Putamen (tissue), 1 donor: ENCODE results near the gene KRCC1.
"Not testable (repeated sequence)": the region's sequence is repeated elsewhere in the genome, so short reads cannot be mapped to it uniquely, and the experiment has no call there.

Source experiments
- DNase-seq: peaks from one replicate; pipeline ENCODE4 v3.0.0-alpha.2; 2016; ENCODE audit warnings: low spot score

The KRCC1 gene

GRCh38 chr2:88077080-88077479 lies 21.5 kb upstream of the KRCC1 start:
- no peak for DNase-seq

GRCh38 chr2:88074854-88075292 lies 19.3 kb upstream of the KRCC1 start:
- DNase-seq = no peak

- DNase-seq = no peak
Measured at GRCh38 chr2:88074150-88074549, 18.6 kb upstream of the KRCC1 start.

GRCh38 chr2:88071365-88071764 lies 15.8 kb upstream of the KRCC1 start:
- no peak for DNase-seq

GRCh38 chr2:88070055-88070454 lies 14.5 kb upstream of the KRCC1 start:
- no peak for DNase-seq

GRCh38 chr2:88069117-88069516 lies 13.5 kb upstream of the KRCC1 start:
- no peak for DNase-seq

- DNase-seq = no peak
Measured at GRCh38 chr2:88068044-88068443, 12.5 kb upstream of the KRCC1 start.

- DNase-seq = no peak
Measured at GRCh38 chr2:88067598-88067997, 12.0 kb upstream of the KRCC1 start, which contains the start of gene SMYD1. Gene SMYD1 (plus strand): TSS chr2:88067825. CDS start chr2:88067865, 40 bp downstream.

GRCh38 chr2:88067189-88067588 lies 11.6 kb upstream of the KRCC1 start:
- no peak for DNase-seq

- DNase-seq = no peak
Measured at GRCh38 chr2:88066543-88066942, 11.0 kb upstream of the KRCC1 start.

GRCh38 chr2:88061295-88061694 lies 5.7 kb upstream of the KRCC1 start:
- DNase-seq = no peak

- DNase-seq = no peak
Measured at GRCh38 chr2:88060907-88061275, 5.3 kb upstream of the KRCC1 start.

- peak; percentile 59 for DNase-seq
Measured at GRCh38 chr2:88059979-88060906, 4.7 kb upstream of the KRCC1 start.

- no peak for DNase-seq
Measured at GRCh38 chr2:88058191-88058590, 2.6 kb upstream of the KRCC1 start.

- DNase-seq = no peak
Measured at GRCh38 chr2:88057437-88057844, 1.9 kb upstream of the KRCC1 start.

GRCh38 chr2:88054782-88055370 lies 707 bp downstream of the KRCC1 start:
- DNase-seq = peak; percentile 38

- DNase-seq = no peak
Measured at GRCh38 chr2:88053934-88054781, 1.4 kb downstream of the KRCC1 start.

GRCh38 chr2:88053296-88053695 lies 2.3 kb downstream of the KRCC1 start:
- no peak for DNase-seq

GRCh38 chr2:88051792-88052191 lies 3.8 kb downstream of the KRCC1 start:
- no peak for DNase-seq

- DNase-seq = no peak
Measured at GRCh38 chr2:88049622-88050021, 6.0 kb downstream of the KRCC1 start.

- DNase-seq = no peak
Measured at GRCh38 chr2:88048541-88048940, 7.0 kb downstream of the KRCC1 start.

- DNase-seq = not testable (repeated sequence)
Measured at GRCh38 chr2:88045561-88045960, 10.0 kb downstream of the KRCC1 start.
